NCI-H2196 (cell line): Measurements from ENCODE around the gene NEDD9.
A peak's percentile ranks its signal among the peaks of the same experiment; 100 is the strongest.

ENCODE experiments used
- DNase-seq: peaks from one replicate; lab custom pipeline; 2025; ENCODE audit not compliant: unreplicated experiment; lab: John Stamatoyannopoulos, UW

NEDD9 gene

DNA sequence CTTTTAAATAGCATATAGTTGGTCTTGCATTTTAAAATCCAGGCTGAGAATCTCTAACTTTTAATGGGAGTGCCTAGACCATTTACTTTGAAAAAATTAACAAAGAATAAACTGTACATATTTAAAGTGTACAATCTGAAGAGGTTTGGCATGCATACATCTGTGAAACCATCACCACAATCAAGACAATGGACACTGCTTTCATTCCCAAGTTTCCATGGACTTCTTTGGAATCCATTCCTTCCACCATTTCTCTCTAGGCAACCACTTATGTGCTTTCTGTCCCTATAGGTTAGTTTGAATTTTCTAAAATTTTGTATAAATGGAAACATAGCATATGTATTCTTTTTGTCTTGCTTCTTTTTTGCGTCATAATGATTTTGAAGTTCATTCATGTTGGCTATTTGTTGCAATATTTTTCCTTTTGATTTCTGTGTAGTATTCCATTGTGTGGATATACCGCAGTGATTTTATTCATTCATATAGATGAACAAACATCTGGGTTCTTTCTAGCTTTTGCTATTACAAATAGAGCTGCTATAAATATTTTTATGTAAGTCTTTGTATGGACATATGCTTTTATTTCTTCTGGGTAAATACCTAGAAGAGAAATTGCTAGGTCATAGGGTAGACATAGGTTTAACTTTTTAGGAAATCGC, 50.9 kb downstream of the NEDD9 start:
- no peak for DNase-seq

DNA sequence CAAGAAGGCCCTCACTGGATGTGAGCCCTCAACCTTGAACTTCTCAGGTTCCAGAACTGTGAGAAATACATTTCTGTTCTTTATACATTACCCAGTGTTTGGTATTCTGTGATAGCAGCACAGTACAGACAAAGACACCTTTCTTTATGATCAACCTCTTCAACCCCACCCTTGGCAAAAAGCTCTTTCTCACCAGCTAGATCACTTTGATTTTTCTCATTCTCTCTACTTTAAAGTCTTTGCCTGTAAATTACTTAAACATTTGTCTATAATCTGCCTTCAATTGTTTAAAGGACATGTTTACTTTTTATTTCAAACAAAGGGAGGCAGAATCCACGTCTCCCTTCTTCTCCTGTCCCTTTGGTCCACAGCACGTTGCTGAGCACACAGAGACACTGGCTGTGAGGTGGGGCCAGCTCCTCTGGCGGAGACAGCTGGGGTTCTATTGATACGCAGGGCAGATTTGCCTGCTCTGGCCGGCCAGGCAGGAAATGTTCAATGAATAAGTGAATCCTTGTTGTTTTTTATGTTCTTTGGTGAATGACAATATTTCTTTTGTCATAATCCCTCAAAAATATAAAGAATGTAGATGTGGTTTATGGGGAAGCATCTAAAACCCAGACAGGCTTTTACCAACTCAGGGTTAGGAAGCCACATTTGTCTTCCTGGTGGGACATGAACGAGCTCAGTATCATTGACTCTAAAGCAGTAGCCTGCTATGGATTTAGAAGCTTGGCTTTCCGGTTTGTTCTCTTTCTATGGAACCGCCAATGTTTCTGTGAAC, 52.9 kb downstream of the NEDD9 start:
- DNase-seq = no peak

DNA sequence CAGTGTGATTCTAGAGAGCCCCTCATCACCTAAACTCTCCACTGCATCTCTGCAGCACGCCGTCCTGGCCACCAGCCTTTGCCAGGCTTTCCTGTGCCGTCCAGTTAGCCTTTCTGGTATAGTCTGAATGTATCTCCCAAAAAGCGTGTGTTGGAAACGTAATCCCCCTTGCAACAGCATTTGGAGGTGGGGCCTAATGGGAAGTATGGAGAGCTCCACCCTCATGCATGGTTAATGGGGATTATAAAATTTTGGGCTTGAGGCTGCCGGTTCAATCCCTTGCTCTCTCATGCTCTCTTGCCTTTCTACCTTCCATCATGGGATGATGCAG, 53.4 kb downstream of the NEDD9 start:
- no peak for DNase-seq

- DNase-seq = no peak
Observed at GRCh38 chr6:11177271-11177670, 55.2 kb downstream of the NEDD9 start.

- no peak for DNase-seq
Observed at GRCh38 chr6:11174242-11174611, 58.2 kb downstream of the NEDD9 start.

DNA sequence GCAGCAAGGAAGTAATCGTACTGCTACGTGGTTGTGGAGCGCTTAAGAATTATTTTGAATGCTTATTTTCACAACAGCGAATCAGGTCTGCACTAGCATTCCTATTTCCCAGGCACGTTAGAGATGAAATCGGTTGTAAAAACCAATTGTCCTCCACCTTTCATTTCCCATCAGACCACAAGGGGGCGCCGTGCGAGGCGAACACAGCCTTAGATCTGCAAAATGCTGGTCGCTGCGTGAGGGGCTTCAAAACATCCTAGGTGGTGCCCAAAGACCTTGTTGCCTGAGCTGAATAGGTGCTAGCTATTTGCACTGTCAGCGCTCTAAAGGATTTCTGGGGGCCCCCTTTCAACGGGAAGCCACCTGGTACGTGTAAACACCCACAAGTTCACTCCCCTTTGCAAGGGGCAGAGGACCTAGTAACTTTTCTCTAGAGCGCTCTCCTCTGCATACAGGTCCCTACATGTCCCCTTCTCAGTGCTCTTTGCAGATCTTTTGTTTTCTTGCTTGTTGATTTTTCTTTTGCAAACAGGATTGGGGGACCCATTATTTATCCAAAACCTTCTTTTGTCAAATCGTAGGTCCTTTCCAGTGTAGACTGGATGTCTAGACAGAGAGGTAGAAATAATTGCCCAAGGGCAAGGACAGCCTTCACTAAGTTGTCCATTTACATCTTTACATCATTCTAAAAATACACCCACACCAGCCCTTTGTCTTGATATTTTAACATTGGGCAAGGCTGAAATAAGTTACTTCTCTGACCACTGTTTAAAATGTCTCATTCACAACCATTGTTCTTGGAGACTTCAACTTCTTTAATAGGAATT, 59.8 kb downstream of the NEDD9 start:
- DNase-seq = peak; percentile 33

DNA sequence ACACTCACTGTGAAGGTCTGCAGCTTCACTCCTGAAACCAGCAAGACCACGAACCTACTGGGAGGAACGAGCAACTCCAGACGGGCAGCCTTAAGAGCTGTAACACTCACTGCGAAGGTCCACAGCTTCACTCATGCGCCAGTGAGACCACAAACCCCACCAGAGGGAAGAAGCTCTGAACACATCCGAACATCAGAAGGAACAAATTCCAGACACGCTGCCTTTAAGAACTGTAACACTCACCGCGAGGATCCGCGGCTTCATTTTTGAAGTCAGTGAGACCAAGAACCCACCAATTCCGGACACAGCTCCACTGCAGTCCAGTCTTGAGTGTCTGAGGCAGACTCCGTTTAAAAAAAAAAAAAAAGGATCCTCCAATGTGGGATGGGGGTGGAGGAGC, 60.5 kb downstream of the NEDD9 start:
- DNase-seq = no peak

- DNase-seq = no peak
Observed at GRCh38 chr6:11168091-11168635, 64.3 kb downstream of the NEDD9 start.

- no peak for DNase-seq
Observed at GRCh38 chr6:11166948-11167347, 65.5 kb downstream of the NEDD9 start.

- DNase-seq = no peak
Observed at GRCh38 chr6:11164717-11165646, 67.5 kb downstream of the NEDD9 start.

DNA sequence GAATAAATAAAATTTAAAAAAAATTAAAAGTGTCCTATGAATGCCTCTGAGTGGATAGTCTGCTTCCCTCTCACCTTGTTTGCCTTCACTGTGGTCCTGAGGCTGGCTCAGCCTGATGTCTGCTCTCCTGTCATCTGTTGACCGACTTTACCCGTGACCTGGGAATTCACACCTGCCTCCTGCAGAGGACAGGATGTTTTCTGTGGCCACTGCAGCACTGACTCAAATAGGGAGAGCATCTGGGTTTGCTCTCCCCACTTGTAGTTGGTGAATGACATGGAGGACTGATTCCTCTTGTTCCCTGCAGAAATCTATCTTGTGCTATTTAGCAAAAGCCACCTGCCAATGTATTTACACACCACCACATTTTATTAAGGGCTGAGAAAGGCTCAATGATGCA, 68.5 kb downstream of the NEDD9 start:
- peak; percentile 29 for DNase-seq

- no peak for DNase-seq
Observed at GRCh38 chr6:11162262-11162661, 70.2 kb downstream of the NEDD9 start.

DNA sequence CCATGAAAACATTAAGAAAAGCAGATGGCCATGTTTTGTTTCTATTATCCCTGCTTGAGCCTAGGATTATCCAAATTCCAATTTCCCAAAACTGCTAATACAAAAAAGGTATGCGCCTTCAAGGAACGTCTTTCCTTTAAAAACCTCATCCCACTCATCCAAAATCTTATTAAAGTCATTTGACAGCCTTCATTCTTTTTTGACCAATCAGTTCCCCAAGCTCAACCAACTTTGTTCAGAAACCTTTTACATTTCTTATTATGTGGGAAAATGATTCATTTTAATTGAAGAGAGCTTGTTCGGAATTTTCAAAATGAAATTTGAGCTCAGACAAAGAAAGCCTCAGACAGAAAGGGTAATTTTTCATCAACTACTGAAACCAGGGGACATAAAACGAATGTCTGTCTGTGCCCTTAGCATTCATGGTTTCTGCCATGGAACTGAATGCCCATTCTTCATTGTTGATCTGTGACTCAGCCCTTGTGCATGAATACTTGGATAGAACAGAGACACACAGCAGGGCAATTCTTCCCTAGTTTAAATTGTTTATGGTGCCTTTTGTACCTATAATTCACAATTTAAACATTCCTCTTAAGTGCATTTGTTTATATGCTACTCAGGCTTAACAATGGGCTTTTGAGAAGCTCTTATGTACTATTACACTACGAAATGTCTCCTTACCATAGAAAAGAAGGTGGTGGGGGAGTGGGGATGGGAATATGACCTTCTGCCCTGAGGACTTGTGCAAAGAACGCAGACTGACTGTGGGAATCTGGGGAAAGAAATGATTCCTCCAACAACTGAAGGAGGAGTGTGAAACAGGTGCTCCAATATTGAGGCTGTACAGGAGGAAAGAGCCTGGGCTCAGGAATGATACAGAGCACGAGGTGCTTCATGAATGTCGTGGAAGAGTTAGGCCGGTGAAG, 71.2 kb downstream of the NEDD9 start:
- DNase-seq = no peak

- DNase-seq = no peak
Observed at GRCh38 chr6:11160199-11160598, 72.3 kb downstream of the NEDD9 start.

DNA sequence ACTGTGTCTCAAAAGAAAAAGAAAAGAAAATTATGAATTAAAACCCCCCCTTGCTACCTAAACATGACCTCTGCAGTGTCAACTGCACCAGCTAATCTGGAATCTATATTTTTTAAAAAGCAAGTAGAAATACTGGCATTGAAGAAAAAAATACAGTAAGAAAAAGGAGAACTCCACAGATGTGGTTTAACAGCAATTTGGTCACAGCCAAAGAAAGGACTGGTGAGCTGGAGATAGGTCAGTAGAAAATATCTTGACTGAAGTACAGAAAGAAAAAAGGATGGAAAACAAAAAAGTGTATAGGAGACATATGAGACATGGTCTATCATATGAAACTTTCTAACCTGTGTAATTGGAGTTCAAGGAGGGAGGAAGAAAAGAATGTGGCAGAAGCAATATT, 76.9 kb downstream of the NEDD9 start:
- no peak for DNase-seq

DNA sequence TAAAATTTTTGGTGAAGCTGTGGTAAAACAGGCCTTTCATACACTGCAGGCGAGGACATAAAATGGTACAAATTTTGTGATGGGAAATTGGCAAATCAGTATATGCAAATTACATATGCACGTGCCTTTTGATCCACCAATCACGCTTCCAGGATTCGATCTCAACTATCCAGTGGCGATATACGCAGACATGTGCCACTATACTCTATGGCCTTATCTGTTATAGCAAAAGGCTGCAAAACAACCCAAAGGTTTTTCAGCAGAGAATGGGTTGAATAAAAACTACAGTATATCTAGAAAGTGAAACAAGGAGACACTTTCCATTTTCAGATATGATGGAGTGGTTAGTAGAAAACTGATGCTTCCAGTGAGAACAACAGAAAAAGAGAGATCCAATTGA, 79.0 kb downstream of the NEDD9 start:
- DNase-seq = no peak

- DNase-seq = no peak
Observed at GRCh38 chr6:11152581-11152980, 79.9 kb downstream of the NEDD9 start.

DNA sequence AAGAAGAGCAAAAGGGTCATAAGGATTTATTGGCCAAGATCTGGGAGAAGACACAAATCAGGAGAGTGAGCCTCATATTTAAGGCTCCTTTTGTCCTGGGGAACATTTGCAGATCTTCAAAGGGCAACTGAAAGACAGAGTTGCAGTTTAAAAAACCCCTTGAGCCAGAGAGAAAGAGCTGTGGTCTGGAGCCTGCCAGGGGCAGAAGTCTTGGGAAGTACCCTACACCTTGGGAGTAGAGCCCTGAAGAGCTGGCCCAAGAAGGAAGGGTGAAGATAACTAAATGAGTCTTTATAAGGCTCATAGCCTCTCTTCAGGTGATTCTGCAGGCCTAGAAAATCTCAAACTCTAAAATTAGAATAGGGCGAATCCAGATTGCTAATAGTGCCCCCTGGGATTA, 81.0 kb downstream of the NEDD9 start:
- DNase-seq = no peak

DNA sequence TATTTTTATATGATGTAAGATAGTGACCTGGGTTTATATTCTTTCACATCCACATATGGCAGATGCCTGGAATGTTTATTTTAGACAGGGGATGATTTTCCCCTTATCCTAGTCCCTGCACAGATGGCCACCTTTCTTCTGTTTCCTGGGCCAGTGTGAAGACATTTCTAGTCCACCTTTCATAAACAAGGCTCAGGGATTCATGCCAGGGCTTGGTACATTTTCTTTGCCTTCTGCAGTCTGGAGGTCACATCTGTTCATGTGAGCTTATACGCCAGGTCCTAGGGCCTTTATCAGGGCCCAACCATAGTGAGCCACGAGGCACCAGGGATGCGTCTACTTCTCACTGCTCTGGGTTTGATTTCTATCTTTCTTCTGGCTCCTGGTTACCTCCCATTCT, 82.9 kb downstream of the NEDD9 start:
- no peak for DNase-seq
